Right cardiac atrium (tissue), 5 donors: Measurements from ENCODE around the gene CXorf65. TPM values are rescaled to one million over a fixed set of nuclear protein-coding genes. Genes with fewer than 3 reads are reported as not detected.

Experiments
- ATAC-seq, 2 donors: fragments of 200-7000 bp; cut with Tn5 transposase; one replicate each; pipeline versions ENCODE4 v1.8.0 to v1.9.1; 2020; ENCODE audit warnings: moderate library complexity in 2 of 2, mild to moderate bottlenecking in 1 of 2
- DNase-seq, 3 donors: peaks; one replicate each; pipeline ENCODE4 v3.0.0-alpha.2; 2020
- H3K27ac ChIP-seq: one replicate; pipeline ENCODE4 v1.5.1; 2013; ENCODE audit warnings: mild to moderate bottlenecking, low read length, control low read depth, moderate library complexity
- H3K27me3 ChIP-seq: one replicate; pipeline ENCODE4 v1.6.1; 2013; ENCODE audit not compliant: control insufficient read depth, insufficient read depth
- H3K4me1 ChIP-seq: one replicate; pipeline ENCODE4 v1.6.1; 2013; ENCODE audit warnings: low read length; ENCODE audit not compliant: control insufficient read depth, insufficient read depth
- H3K4me3 ChIP-seq: one replicate; pipeline ENCODE4 v1.5.1; 2013; ENCODE audit warnings: low read length, control low read depth
- H3K9me3 ChIP-seq: one replicate; pipeline ENCODE4 v1.6.1; 2013; ENCODE audit warnings: low read length; ENCODE audit not compliant: control insufficient read depth
- WGBS: extraction: QIAGEN DNeasy Blood & Tissue Kit; methylation state at CpG from one replicate; pipeline ENCODE4 v1.1.7; 2013; 5-methylcytosine and 5-hydroxymethylcytosine counted together
- intact Hi-C, 4 donors: fragments of 100-400 bp; cut with DNase I; formaldehyde crosslinking; loops; one replicate each; pipeline versions ENCODE4 v1.11.0 to v1.14.0; 2022 to 2023
- polyA plus RNA-seq: library from polyadenylated mRNA; stranded (reverse); fragments of 200-250 nt; gene quantifications from one replicate; pipeline ENCODE4 v1.2.3, GENCODE V29; 2013
- total RNA-seq, 4 donors: library from RNA; stranded (reverse); fragmentation: NEBNext Ultra II Directional; extraction: Animal tissue kit (Norgen Biotek cat#: 25700); gene quantifications; one replicate each; pipeline ENCODE4 v1.2.1, GENCODE V29; 2021
- donor health status: healthy with polysubstance abuse.
- donor health status: DM: no; HTN: yes; CAD: no.
- donor health status: DM: no; HTN: no; CAD: no.
- donor health status: DM: no; HTN: yes; CAD: no; lungs with severe emphysema.
- donor health status: DM: yes; HTN: yes; CAD: no.

Gene CXorf65
- total and polyA plus RNA-seq, 5 donors = 0.71 TPM; not detected in 4

- Histone ChIP-seq H3K27me3 (no peaks in the 10 kb centered on the region), H3K27ac (no peak overlapping the region), H3K4me3 (no peak overlapping the region), H3K9me3 (no peaks in the 10 kb centered on the region), H3K4me1 (no peaks in the 10 kb centered on the region)
- no peak for DNase-seq
- 76% methylated on average over 12 of the region's 12 CpGs for WGBS
- intact Hi-C loops = no loop called here
- no peak for ATAC-seq
Measured at GRCh38 chrX:71128166-71128833, 21.8 kb upstream of the CXorf65 start.

- no peaks in the 10 kb centered on the region for H3K9me3 ChIP-seq
- peak; percentile 42 to 52 for ATAC-seq
- H3K27me3 ChIP-seq = no peaks in the 10 kb centered on the region
- DNase-seq = no peak
- intact Hi-C loops = no loop called here
- H3K4me1 ChIP-seq = no peaks in the 10 kb centered on the region
- H3K27ac ChIP-seq = peak overlapping the region; percentile 37
- WGBS = 1% methylated on average over 16 of the region's 17 CpGs
- peak overlapping the region; percentile 95 for H3K4me3 ChIP-seq
Measured at GRCh38 chrX:71118985-71119535, 12.5 kb upstream of the CXorf65 start.

GRCh38 chrX:71118032-71118984 is 11.8 kb upstream of the CXorf65 start, which contains the start of gene MED12:
Gene MED12 (plus strand): TSS chrX:71118596. CDS start chrX:71118755, 159 bp downstream.
- Histone ChIP-seq H3K27me3 (no peaks in the 10 kb centered on the region), H3K4me3 (peak within 1 kb of the TSS; percentile 95), H3K4me1 (no peaks in the 10 kb centered on the region), H3K27ac (peak within 1 kb of the TSS; percentile 86), H3K9me3 (no peaks in the 10 kb centered on the region)
- ATAC-seq (peak; percentile 98 to 99), DNase-seq (peak; percentile 85 to 95 (median 95))
- intact Hi-C loops = no loop called here
- 2% methylated on average over 56 of the region's 56 CpGs for WGBS

GRCh38 chrX:71117358-71117757 is 10.8 kb upstream of the CXorf65 start:
- DNase-seq = no peak
- intact Hi-C loops = no loop called here
- no peak for ATAC-seq
- 83% methylated on average over 10 of the region's 10 CpGs for WGBS
- Histone ChIP-seq H3K4me3 (no peak overlapping the region), H3K27me3 (no peaks in the 10 kb centered on the region), H3K9me3 (no peaks in the 10 kb centered on the region), H3K4me1 (no peaks in the 10 kb centered on the region), H3K27ac (no peak overlapping the region)

GRCh38 chrX:71111921-71112431 is 5.4 kb upstream of the CXorf65 start:
- H3K9me3 ChIP-seq = no peaks in the 10 kb centered on the region
- DNase-seq = no peak
- 70% methylated on average over 5 of the region's 5 CpGs for whole genome bisulfite sequencing
- H3K4me3 ChIP-seq = no peak overlapping the region
- H3K27ac ChIP-seq = no peak overlapping the region
- H3K27me3 ChIP-seq = no peaks in the 10 kb centered on the region
- no peaks in the 10 kb centered on the region for H3K4me1 ChIP-seq
- intact Hi-C loops = no loop called here
- no peak for ATAC-seq

GRCh38 chrX:71111141-71111843 is 4.8 kb upstream of the CXorf65 start, which contains the start of gene IL2RG:
Gene IL2RG (minus strand): TSS chrX:71111577. CDS start chrX:71111539, 38 bp downstream.
- no peaks in the 10 kb centered on the region for H3K4me1 ChIP-seq
- H3K9me3 ChIP-seq = no peaks in the 10 kb centered on the region
- DNase-seq = no peak
- no peak within 1 kb of the TSS for H3K4me3 ChIP-seq
- peak in 1 of 2 donors; percentile 63 for ATAC-seq
- WGBS = 68% methylated on average over 8 of the region's 8 CpGs
- H3K27me3 ChIP-seq = no peaks in the 10 kb centered on the region
- intact Hi-C loops = no loop called here
- no peak within 1 kb of the TSS for H3K27ac ChIP-seq

GRCh38 chrX:71109051-71109450 is 2.5 kb upstream of the CXorf65 start:
- DNase-seq = no peak
- H3K4me1 ChIP-seq = no peaks in the 10 kb centered on the region

GRCh38 chrX:71107762-71108360 is 1.3 kb upstream of the CXorf65 start:
- Histone ChIP-seq H3K27ac (no peak overlapping the region), H3K4me3 (no peak overlapping the region), H3K9me3 (no peaks in the 10 kb centered on the region), H3K4me1 (no peaks in the 10 kb centered on the region), H3K27me3 (no peaks in the 10 kb centered on the region)
- ATAC-seq (no peak), DNase-seq (no peak)
- intact Hi-C loops = no loop called here
- 38% methylated on average over 9 of the region's 9 CpGs for WGBS

More at GRCh38 chrX:71109051-71109450, 2.5 kb upstream of the CXorf65 start:
- intact Hi-C loops = no loop called here
- H3K27me3 ChIP-seq = no peaks in the 10 kb centered on the region
- H3K27ac ChIP-seq = no peak overlapping the region
- ATAC-seq = no peak
- H3K9me3 ChIP-seq = no peaks in the 10 kb centered on the region
- 96% methylated on average over 6 of the region's 6 CpGs for WGBS
- H3K4me3 ChIP-seq = no peak overlapping the region

- no peak for ATAC-seq
- no peaks in the 10 kb centered on the region for H3K4me1 ChIP-seq
- no peak for DNase-seq
- no peaks in the 10 kb centered on the region for H3K9me3 ChIP-seq
- WGBS = 61% methylated on average over 4 of the region's 4 CpGs
- H3K27me3 ChIP-seq = no peaks in the 10 kb centered on the region
- no peak overlapping the region for H3K27ac ChIP-seq
- H3K4me3 ChIP-seq = no peak overlapping the region
- intact Hi-C loops = no loop called here
Measured at GRCh38 chrX:71107245-71107644, 705 bp upstream of the CXorf65 start.

- Histone ChIP-seq H3K4me1 (no peaks in the 10 kb centered on the region), H3K4me3 (no peak overlapping the region), H3K27me3 (no peaks in the 10 kb centered on the region), H3K27ac (no peak overlapping the region), H3K9me3 (no peaks in the 10 kb centered on the region)
- ATAC-seq (no peak), DNase-seq (no peak)
- WGBS = 90% methylated on average over 3 of the region's 3 CpGs
- intact Hi-C loops = no loop called here
Measured at GRCh38 chrX:71105628-71106027, 912 bp downstream of the CXorf65 start.
